ENCODE data around the gene MYH11. TPM values are rescaled to one million over a fixed set of nuclear protein-coding genes. Genes with fewer than 3 reads are reported as not detected.

MYH11 gene
- total and polyA plus RNA-seq, 8 donors: 47.3 to 208 (median 124) TPM

- no peak overlapping the region for H3K4me3 ChIP-seq
- no peaks in the 10 kb centered on the region for H3K9me3 ChIP-seq
- H3K27ac ChIP-seq: no peak overlapping the region
- DNase-seq (no peak), ATAC-seq (no peak)
- intact Hi-C loops (cut with DNase I): no loop called here
- TF ChIP-seq, protein P1, sequence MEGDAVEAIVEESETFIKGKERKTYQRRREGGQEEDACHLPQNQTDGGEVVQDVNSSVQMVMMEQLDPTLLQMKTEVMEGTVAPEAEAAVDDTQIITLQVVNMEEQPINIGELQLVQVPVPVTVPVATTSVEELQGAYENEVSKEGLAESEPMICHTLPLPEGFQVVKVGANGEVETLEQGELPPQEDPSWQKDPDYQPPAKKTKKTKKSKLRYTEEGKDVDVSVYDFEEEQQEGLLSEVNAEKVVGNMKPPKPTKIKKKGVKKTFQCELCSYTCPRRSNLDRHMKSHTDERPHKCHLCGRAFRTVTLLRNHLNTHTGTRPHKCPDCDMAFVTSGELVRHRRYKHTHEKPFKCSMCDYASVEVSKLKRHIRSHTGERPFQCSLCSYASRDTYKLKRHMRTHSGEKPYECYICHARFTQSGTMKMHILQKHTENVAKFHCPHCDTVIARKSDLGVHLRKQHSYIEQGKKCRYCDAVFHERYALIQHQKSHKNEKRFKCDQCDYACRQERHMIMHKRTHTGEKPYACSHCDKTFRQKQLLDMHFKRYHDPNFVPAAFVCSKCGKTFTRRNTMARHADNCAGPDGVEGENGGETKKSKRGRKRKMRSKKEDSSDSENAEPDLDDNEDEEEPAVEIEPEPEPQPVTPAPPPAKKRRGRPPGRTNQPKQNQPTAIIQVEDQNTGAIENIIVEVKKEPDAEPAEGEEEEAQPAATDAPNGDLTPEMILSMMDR (IDR thresholded peaks at IDR 0.05): no peak
- H3K4me1 ChIP-seq: no peaks in the 10 kb centered on the region
- H3K36me3 ChIP-seq: no peaks in the 10 kb centered on the region
- H3K27me3 ChIP-seq: no peaks in the 10 kb centered on the region
Measured at GRCh38 chr16:15786501-15786900, 70.3 kb downstream of the MYH11 start.

- H3K9me3 ChIP-seq: no peaks in the 10 kb centered on the region
- H3K27me3 ChIP-seq: no peaks in the 10 kb centered on the region
- TF ChIP-seq, protein P1 (IDR thresholded peaks at IDR 0.05): no peak
- intact Hi-C loops (cut with DNase I): no loop called here
- ATAC-seq (no peak), DNase-seq (no peak)
- no peak overlapping the region for H3K4me3 ChIP-seq
- no peak overlapping the region for H3K27ac ChIP-seq
- no peaks in the 10 kb centered on the region for H3K36me3 ChIP-seq
- H3K4me1 ChIP-seq: no peaks in the 10 kb centered on the region
Measured at GRCh38 chr16:15785386-15786059, 71.3 kb downstream of the MYH11 start.

- no peak overlapping the region for H3K27ac ChIP-seq
- no peak for ATAC-seq
- no peaks in the 10 kb centered on the region for H3K36me3 ChIP-seq
- H3K9me3 ChIP-seq: no peaks in the 10 kb centered on the region
- no peak for DNase-seq
- H3K4me3 ChIP-seq: no peak overlapping the region
- no peaks in the 10 kb centered on the region for H3K27me3 ChIP-seq
- H3K4me1 ChIP-seq: no peaks in the 10 kb centered on the region
- intact Hi-C loops (cut with DNase I): no loop called here
- TF ChIP-seq, protein P1 (IDR thresholded peaks at IDR 0.05): no peak
Measured at GRCh38 chr16:15783985-15784384, 72.8 kb downstream of the MYH11 start.

DNA sequence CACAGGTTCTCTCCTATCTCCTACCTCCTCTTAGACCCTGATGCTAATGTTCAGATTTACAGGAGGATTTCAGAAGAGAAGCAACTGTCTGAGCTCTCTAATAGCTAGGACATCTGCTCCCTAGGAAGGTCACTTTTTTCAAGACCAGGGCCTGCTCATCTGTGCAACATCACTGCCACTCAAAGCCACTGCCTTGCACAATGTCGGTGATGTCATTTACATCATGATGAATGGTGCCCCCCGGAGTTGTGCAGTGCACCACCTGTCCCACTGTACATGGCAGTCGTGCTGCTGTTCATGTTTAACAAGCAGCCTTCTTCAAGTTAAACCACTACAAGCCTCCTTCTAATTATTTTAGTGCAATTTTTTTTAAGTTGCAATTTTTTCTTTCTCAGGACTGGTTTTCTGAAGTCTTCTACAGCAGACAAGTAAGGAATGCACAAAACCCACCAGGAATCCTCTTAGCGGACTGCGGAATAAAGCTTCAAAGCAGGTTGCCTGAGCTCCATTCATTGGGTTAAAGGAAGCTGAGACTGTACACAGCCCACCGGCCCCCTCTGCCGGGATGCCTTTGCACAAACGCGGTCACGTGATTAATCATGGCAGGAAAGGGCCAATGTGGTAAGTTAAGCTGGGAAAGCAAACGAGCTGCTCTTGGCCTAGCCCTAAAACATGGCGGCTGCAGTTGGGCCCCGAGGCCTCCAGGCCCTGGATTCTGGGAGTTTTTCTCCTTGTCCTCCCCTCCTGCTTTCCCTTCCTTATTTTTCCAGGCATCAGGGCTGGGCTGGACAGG is 74.1 kb downstream of the MYH11 start:
- intact Hi-C loops (cut with DNase I): no loop called here
- Histone ChIP-seq H3K4me3 (no peak overlapping the region), H3K36me3 (no peaks in the 10 kb centered on the region), H3K4me1 (no peaks in the 10 kb centered on the region), H3K9me3 (no peaks in the 10 kb centered on the region), H3K27ac (no peak overlapping the region), H3K27me3 (no peaks in the 10 kb centered on the region)
- TF ChIP-seq, protein P1 (IDR thresholded peaks at IDR 0.05): no peak
- ATAC-seq (no peak), DNase-seq (no peak)

GRCh38 chr16:15781650-15782049 is 75.2 kb downstream of the MYH11 start:
- Histone ChIP-seq H3K4me3 (no peak overlapping the region), H3K27me3 (no peaks in the 10 kb centered on the region), H3K9me3 (no peaks in the 10 kb centered on the region), H3K36me3 (no peaks in the 10 kb centered on the region), H3K4me1 (no peaks in the 10 kb centered on the region), H3K27ac (no peak overlapping the region)
- intact Hi-C loops (cut with DNase I): no loop called here
- TF ChIP-seq, protein P1 (IDR thresholded peaks at IDR 0.05): no peak
- no peak for DNase-seq
- ATAC-seq: no peak
